MCF 10A (cell line): Measurements from ENCODE around the gene IQSEC1. TPM values are rescaled to one million over a fixed set of nuclear protein-coding genes. Genes with fewer than 3 reads are reported as not detected.

Source experiments
- BruUV-seq: library from RNA; stranded (reverse); fragments of 400-500 nt; replicated peaks from 2 replicates; lab custom pipeline; 2021; lab: Mats Ljungman, UMichigan
- CTCF ChIA-PET: fragments of 300-600 bp; sonication (Branson Sonifier 250); formaldehyde crosslinking; extraction: SDS; loops from one replicate; lab custom pipeline; 2021; ENCODE audit warnings: antibody characterized with exemption, inconsistent platforms; lab: Yijun Ruan, JAX
- POLR2A ChIA-PET: fragments of 300-600, 350-650 bp; sonication (Branson Sonifier 250); formaldehyde crosslinking; extraction: SDS; loops from one replicate; lab custom pipeline; 2020; ENCODE audit warnings: antibody characterized with exemption, inconsistent platforms; lab: Yijun Ruan, JAX
- DNase-seq: peaks from one replicate; pipeline ENCODE4 v3.0.0-alpha.2; 2018; ENCODE audit not compliant: unreplicated experiment
- H3K27ac Mint-ChIP-seq: one replicate; pipeline ENCODE4 v1.8.0; 2022; ENCODE audit warnings: mild to moderate bottlenecking, low read depth, mixed read lengths; ENCODE audit not compliant: unreplicated experiment
- H3K27me3 Mint-ChIP-seq: one replicate; pipeline ENCODE4 v1.8.0; 2022; ENCODE audit warnings: mixed read lengths; ENCODE audit not compliant: insufficient read depth, unreplicated experiment
- H3K36me3 Mint-ChIP-seq: one replicate; pipeline ENCODE4 v1.8.0; 2022; ENCODE audit warnings: mild to moderate bottlenecking, moderate library complexity, mixed read lengths; ENCODE audit not compliant: insufficient read depth, unreplicated experiment
- H3K4me1 Mint-ChIP-seq: one replicate; pipeline ENCODE4 v1.8.0; 2022; ENCODE audit warnings: mixed read lengths; ENCODE audit not compliant: insufficient read depth, unreplicated experiment
- H3K4me3 Mint-ChIP-seq: one replicate; pipeline ENCODE4 v1.8.0; 2022; ENCODE audit warnings: mild to moderate bottlenecking, moderate library complexity, mixed read lengths; ENCODE audit not compliant: unreplicated experiment
- H3K9me3 Mint-ChIP-seq: one replicate; pipeline ENCODE4 v1.8.0; 2022; ENCODE audit warnings: mixed read lengths; ENCODE audit not compliant: unreplicated experiment
- CTCF ChIP-seq: fragments of 200-600 bp; IDR thresholded peaks from one replicate; pipeline ENCODE4 v1.8.0; 2022; ENCODE audit warnings: antibody characterized with exemption, mild to moderate bottlenecking; ENCODE audit not compliant: unreplicated experiment
- intact Hi-C: fragments of 100-400 bp; cut with micrococcal nuclease; formaldehyde crosslinking; loops from 2 replicates; pipeline ENCODE4 v1.14.1; 2022
- total RNA-seq: library from RNA; stranded (reverse); gene quantifications from 2 replicates; pipeline ENCODE4 v1.2.3, GENCODE V29; 2022

IQSEC1 gene
- total RNA-seq, 1 experiment from 2014 or later: 18.7 TPM

DNA sequence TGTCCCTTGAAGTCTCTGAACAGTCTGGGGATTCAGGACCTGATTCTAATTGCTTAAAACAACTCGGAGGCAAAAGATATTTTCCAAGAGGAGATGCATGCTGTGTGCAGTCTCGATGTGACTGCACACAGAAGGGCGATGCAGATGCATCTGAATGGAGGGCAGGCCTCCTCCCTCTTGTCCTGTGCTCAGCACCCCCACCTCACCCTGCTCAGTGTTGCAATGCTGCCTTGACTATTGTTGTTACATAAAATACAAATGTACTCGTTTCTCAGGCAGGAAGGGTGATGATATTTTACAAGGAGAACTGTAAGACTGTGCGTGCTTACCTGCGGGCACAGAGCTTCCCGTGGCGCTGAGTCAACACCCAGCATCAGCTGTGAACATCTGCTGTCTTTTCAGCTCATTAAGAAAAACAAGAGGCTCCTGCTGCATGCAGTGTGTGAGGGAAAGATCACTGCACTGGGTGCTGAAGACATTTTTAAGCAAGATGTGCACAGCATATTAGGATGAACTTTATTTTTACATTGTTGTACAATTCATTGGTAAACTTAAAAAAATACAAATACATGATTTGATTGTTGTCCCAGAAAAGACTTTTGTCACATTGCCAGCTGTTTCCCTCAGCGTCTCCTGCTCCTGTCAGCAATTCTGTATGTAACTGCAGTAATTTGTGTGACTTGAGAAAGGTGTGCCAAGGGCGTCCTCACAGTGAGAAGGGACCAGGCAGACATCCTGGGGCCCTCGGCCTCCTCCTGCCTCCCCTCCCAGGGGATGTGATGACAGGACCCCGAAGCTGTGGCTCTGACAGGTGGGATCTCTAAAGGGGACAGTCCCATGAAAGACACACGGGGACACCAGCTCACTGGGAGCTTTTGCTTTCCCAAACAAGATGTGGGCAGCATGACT lies 175.6 kb downstream of the IQSEC1 start:
- no TSS peak for BruUV-seq
- H3K4me1 Mint-ChIP-seq: no peaks in the 10 kb centered on the region
- no peak overlapping the region for H3K4me3 Mint-ChIP-seq
- H3K27ac Mint-ChIP-seq: no peak overlapping the region
- H3K36me3 Mint-ChIP-seq: peaks cover 20% of the 10 kb centered on the region
- intact Hi-C loops: no loop called here
- no peaks in the 10 kb centered on the region for H3K27me3 Mint-ChIP-seq
- DNase-seq: peak; percentile 30
- ChIA-PET POLR2A (interaction anchor here (0.7 to 1.0 kb wide), 2 partner anchors 29 to 825 kb away, joined by 3 read pairs; no protein-coding TSS in a partner anchor), CTCF (interaction anchor here (0.6 kb wide), 1 partner anchor 1240 kb away, joined by 3 read pairs; no protein-coding TSS in a partner anchor)
- no peak for TF ChIP-seq CTCF
- no peaks in the 10 kb centered on the region for H3K9me3 Mint-ChIP-seq

GRCh38 chr3:12896063-12896985 lies 176.9 kb downstream of the IQSEC1 start:
- DNase-seq: no peak
- Mint-ChIP-seq H3K27me3 (no peaks in the 10 kb centered on the region), H3K36me3 (peaks cover 11% of the 10 kb centered on the region), H3K27ac (peak overlapping the region; percentile 11), H3K9me3 (no peaks in the 10 kb centered on the region), H3K4me1 (peaks cover 6% of the 10 kb centered on the region), H3K4me3 (no peak overlapping the region)
- BruUV-seq: TSS peak; percentile 10
- TF ChIP-seq CTCF: no peak
- intact Hi-C loops: no loop called here
- CTCF ChIA-PET: interaction anchor here (0.5 to 2.4 kb wide), 5 partner anchors 28 to 741 kb away, joined by 3 to 8 read pairs (median 5); partner anchors contain the start of gene RPL32
- POLR2A ChIA-PET: interaction anchor here (0.7 to 1.0 kb wide), 3 partner anchors 55 to 823 kb away, joined by 3 read pairs; partner anchors contain the start of gene RPL32

GRCh38 chr3:12895391-12896062 lies 177.7 kb downstream of the IQSEC1 start:
- intact Hi-C loops: no loop called here
- Mint-ChIP-seq H3K9me3 (no peaks in the 10 kb centered on the region), H3K27me3 (no peaks in the 10 kb centered on the region), H3K4me3 (no peak overlapping the region), H3K27ac (peak overlapping the region; percentile 11), H3K36me3 (peaks cover 3% of the 10 kb centered on the region), H3K4me1 (peaks cover 6% of the 10 kb centered on the region)
- CTCF ChIA-PET: interaction anchor here (0.5 to 2.4 kb wide), 6 partner anchors 27 to 742 kb away, joined by 3 to 8 read pairs (median 4); partner anchors contain the start of gene RPL32
- no TSS peak for BruUV-seq
- TF ChIP-seq CTCF: no peak
- POLR2A ChIA-PET: interaction anchor here (0.8 to 1.0 kb wide), 2 partner anchors 54 to 94 kb away, joined by 3 read pairs; partner anchors contain the start of gene RPL32
- DNase-seq: no peak
